GM12878 (cell line): ENCODE data around the gene MED13L. TPM values are rescaled to one million over a fixed set of nuclear protein-coding genes. Genes with fewer than 3 reads are reported as not detected.

Experiments used
- ATAC-seq: fragments of 200-7000 bp; cut with Tn5 transposase; 3 replicates; pipeline ENCODE4 v1.9.1; 2020; ENCODE audit warnings: mild to moderate bottlenecking, moderate library complexity
- BruUV-seq: library from RNA; stranded (reverse); fragments of 400-500 nt; replicated peaks from 2 replicates; lab custom pipeline; 2021; lab: Mats Ljungman, UMichigan
- CTCF ChIA-PET: fragments of 300-600 bp; sonication (Branson Sonifier 250); formaldehyde crosslinking; extraction: SDS; loops from one replicate; lab custom pipeline; 2021; ENCODE audit warnings: inconsistent platforms; lab: Yijun Ruan, JAX
- POLR2A ChIA-PET: fragments of 350-600 bp; formaldehyde crosslinking; extraction: SDS; loops from one replicate; lab custom pipeline; 2021; ENCODE audit warnings: inconsistent platforms; lab: Charles Lee
- RAD21 ChIA-PET: fragments of 300-600 bp; sonication (Branson Sonifier 250); formaldehyde crosslinking; loops from one replicate; lab custom pipeline; 2023; ENCODE audit warnings: antibody characterized with exemption; ENCODE audit not compliant: unreplicated experiment; lab: Charles Lee
- SMC1A ChIA-PET: fragments of 300-600 bp; sonication (Branson Sonifier 250); formaldehyde crosslinking; loops from one replicate; lab custom pipeline; 2023; ENCODE audit not compliant: unreplicated experiment, uncharacterized antibody; lab: Charles Lee
- DNase-seq: peaks from one replicate; pipeline ENCODE4 v3.0.0-alpha.2; 2011; ENCODE audit warnings: low read depth, low spot score
- FAIRE-seq: peaks from 3 replicates; lab custom pipeline; 2011; peaks lifted over from hg19 to GRCh38; lab: Jason Lieb, UNC
- H2AFZ ChIP-seq: 2 replicates; pipeline ENCODE4 v1.6.0; 2011; ENCODE audit warnings: low read depth, low read length, control low read depth; ENCODE audit not compliant: control insufficient read depth
- H3K27ac ChIP-seq: 2 replicates; pipeline ENCODE4 v1.5.1; 2011; ENCODE audit warnings: control low read depth; ENCODE audit not compliant: control insufficient read depth, insufficient read depth
- H3K27me3 ChIP-seq, 2 experiments: replicated peaks in 1 of 2; 2 replicates each; pipeline versions ENCODE4 v1.6.0 to v1.6.1; 2011; ENCODE audit warnings: low read length in 1 of 2; ENCODE audit not compliant: control insufficient read depth in 2 of 2, insufficient read depth in 2 of 2
- H3K36me3 ChIP-seq, 2 experiments: 2 replicates each; pipeline ENCODE4 v1.5.1; 2011; ENCODE audit warnings: low read length in 1 of 2; ENCODE audit not compliant: control insufficient read depth in 2 of 2, insufficient read depth in 2 of 2
- H3K4me1 ChIP-seq: 2 replicates; pipeline ENCODE4 v1.6.1; 2011; ENCODE audit warnings: mild to moderate bottlenecking, low read length, moderate library complexity, mixed read lengths; ENCODE audit not compliant: control insufficient read depth, insufficient read depth
- H3K4me2 ChIP-seq: 2 replicates; pipeline ENCODE4 v1.6.0; 2011; ENCODE audit warnings: control low read depth; ENCODE audit not compliant: control insufficient read depth, insufficient read depth
- H3K4me3 ChIP-seq: fragments of 200-600 bp; sonication (generic); 2 replicates; pipeline ENCODE4 v1.5.1; 2016
- H3K79me2 ChIP-seq: 2 replicates; pipeline ENCODE4 v1.6.0; 2011; ENCODE audit warnings: low read length; ENCODE audit not compliant: control insufficient read depth, insufficient read depth
- H3K9ac ChIP-seq: 2 replicates; pipeline ENCODE4 v1.8.0; 2011; ENCODE audit warnings: low read length, control low read depth, mixed read lengths; ENCODE audit not compliant: control insufficient read depth, insufficient read depth
- H3K9me3 ChIP-seq: replicated peaks from 3 replicates; pipeline ENCODE4 v1.5.1; 2011; ENCODE audit warnings: mild to moderate bottlenecking, low read length; ENCODE audit not compliant: control insufficient read depth, insufficient read depth
- H4K20me1 ChIP-seq: 2 replicates; pipeline ENCODE4 v1.6.0; 2011; ENCODE audit not compliant: control insufficient read depth, insufficient read depth
- BRCA1 ChIP-seq: IDR thresholded peaks from 2 replicates; pipeline ENCODE4 v1.6.1; 2011; ENCODE audit warnings: low read depth, low read length, improper control_type of control experiment
- CHD1 ChIP-seq: IDR thresholded peaks from 2 replicates; pipeline ENCODE4 v1.6.1; 2012; ENCODE audit warnings: low read depth, low read length, improper control_type of control experiment
- IKZF1 ChIP-seq: fragments of 450-650 bp; conservative IDR thresholded peaks from 2 replicates; pipeline ENCODE4 v1.6.1; 2017; ENCODE audit warnings: antibody characterized with exemption, mild to moderate bottlenecking
- KDM1A ChIP-seq: fragments of 200-600 bp; sonication (generic); IDR thresholded peaks from 2 replicates; pipeline ENCODE4 v1.6.1; 2016; ENCODE audit warnings: borderline replicate concordance
- KLF5 ChIP-seq: fragments of 450-650 bp; IDR thresholded peaks from 2 replicates; pipeline ENCODE4 v1.6.1; 2014; ENCODE audit warnings: mild to moderate bottlenecking; ENCODE audit not compliant: partially characterized antibody
- NFIC ChIP-seq: IDR thresholded peaks from 2 replicates; pipeline ENCODE4 v1.6.1; 2012; ENCODE audit warnings: low read depth, mild to moderate bottlenecking, inconsistent platforms, low read length, moderate library complexity
- NFYA ChIP-seq: IDR thresholded peaks from 2 replicates; pipeline ENCODE4 v1.6.1; 2011; ENCODE audit warnings: low read depth, mild to moderate bottlenecking, low read length, improper control_type of control experiment, borderline replicate concordance
- PAX5 ChIP-seq: IDR thresholded peaks from 2 replicates; pipeline ENCODE4 v1.6.1; 2011; ENCODE audit warnings: low read depth, low read length, borderline replicate concordance
- POLR2AphosphoS2 ChIP-seq: IDR thresholded peaks from 2 replicates; pipeline ENCODE4 v1.6.1; 2011; ENCODE audit warnings: low read depth, mild to moderate bottlenecking, low read length, improper control_type of control experiment, moderate library complexity
- RFX5 ChIP-seq: IDR thresholded peaks from 2 replicates; pipeline ENCODE4 v1.6.1; 2011; ENCODE audit warnings: low read depth, low read length, improper control_type of control experiment
- SRF ChIP-seq, 2 experiments: IDR thresholded peaks; 2 replicates each; pipeline ENCODE4 v1.6.1; 2011; ENCODE audit warnings: low read depth in 2 of 2, low read length in 2 of 2, mild to moderate bottlenecking in 1 of 2, moderate library complexity in 1 of 2
- ZZZ3 ChIP-seq: IDR thresholded peaks from 2 replicates; pipeline ENCODE4 v1.6.1; 2011; ENCODE audit warnings: low read depth; ENCODE audit not compliant: control insufficient read depth, insufficient read length
- WGBS: methylation state at CpG from one replicate; pipeline ENCODE4 v1.1.6; 2016; ENCODE audit warnings: low lambda C conversion rate; ENCODE audit not compliant: insufficient replicate concordance, insufficient coverage; ENCODE audit errors: missing lambda C conversion rate; 5-methylcytosine and 5-hydroxymethylcytosine counted together
- in situ Hi-C: fragments of 300-500 bp; cut with MboI; formaldehyde crosslinking; loops from 9 replicates; pipeline ENCODE4 v1.14.3; 2018; ENCODE audit warnings: mixed read lengths
- intact Hi-C: fragments of 100-400 bp; cut with micrococcal nuclease; formaldehyde crosslinking; loops from one replicate; pipeline ENCODE4 v1.14.2; 2022; ENCODE audit not compliant: unreplicated experiment
- polyA plus RNA-seq, 11 experiments: library from polyadenylated mRNA; depleted of rRNA in 4 of 11; unstranded in 6 of 11; stranded (reverse) in 5 of 11; fragments of >200 nt; fragmentation: Nextera tagmentation in 4 of 11; fragmentation: Illumina TruSeq in 1 of 11; extraction: Ambion mirVana in 4 of 11; extraction: Trizol in 1 of 11; gene quantifications; 1 replicate in 1 of 11; 2 replicates in 10 of 11; pipeline versions ENCODE4 v1.2.1 to v1.2.3, GENCODE V29; 2011 to 2016; ENCODE audit warnings: inconsistent platforms in 2 of 11, missing spikeins in 2 of 11, low read depth in 1 of 11
- total RNA-seq, 4 experiments: library from RNA; depleted of rRNA in 3 of 4; stranded (reverse); fragments of >200 nt in 3 of 4; fragmentation: Illumina TruSeq in 1 of 4; extraction: Trizol in 1 of 4; gene quantifications; 2 replicates each; pipeline versions ENCODE4 v1.2.1 to v1.2.3, GENCODE V29; 2013 to 2021
- TF ChIP-seq, protein P1 (sequence below): IDR thresholded peaks from 2 replicates; pipeline ENCODE4 v1.6.1; 2012; ENCODE audit warnings: low read depth, low read length, improper control_type of control experiment
- TF ChIP-seq, protein P2 (sequence below): fragments of 450-650 bp; IDR thresholded peaks from 2 replicates; pipeline ENCODE4 v1.6.1; 2014; ENCODE audit warnings: mild to moderate bottlenecking
- TF ChIP-seq, protein P3 (sequence below): fragments of 150-350 bp; IDR thresholded peaks from 2 replicates; pipeline ENCODE4 v1.6.1; 2014; ENCODE audit warnings: mild to moderate bottlenecking, low read depth, low read length

Gene MED13L
- total and polyA plus RNA-seq, 10 of the 15 experiments (the other 5 are each of a cell fraction or from before 2014, with no cell fraction given), result 3.7 to 30.1 (median 9.1) TPM

DNA sequence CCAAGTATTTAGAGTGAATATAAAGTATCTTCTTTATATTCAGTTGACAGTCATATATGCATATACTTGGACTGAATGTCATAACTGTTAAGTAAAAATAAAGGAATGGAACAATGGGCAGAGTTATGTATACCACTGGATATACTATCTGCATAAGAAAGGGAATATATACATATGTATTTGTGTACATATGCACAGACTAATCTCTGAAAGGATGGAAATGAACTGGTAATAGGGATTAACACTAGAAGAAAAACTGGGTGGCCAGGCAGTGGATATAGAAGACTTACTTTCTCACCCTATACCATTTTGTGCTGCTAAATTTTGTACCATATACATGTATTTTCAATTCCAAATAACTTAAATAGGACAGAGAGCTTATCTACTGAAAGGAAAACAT, 200.1 kb downstream of the MED13L start (continued):
- no peak for TF ChIP-seq POLR2AphosphoS2
- TF ChIP-seq, protein P1, sequence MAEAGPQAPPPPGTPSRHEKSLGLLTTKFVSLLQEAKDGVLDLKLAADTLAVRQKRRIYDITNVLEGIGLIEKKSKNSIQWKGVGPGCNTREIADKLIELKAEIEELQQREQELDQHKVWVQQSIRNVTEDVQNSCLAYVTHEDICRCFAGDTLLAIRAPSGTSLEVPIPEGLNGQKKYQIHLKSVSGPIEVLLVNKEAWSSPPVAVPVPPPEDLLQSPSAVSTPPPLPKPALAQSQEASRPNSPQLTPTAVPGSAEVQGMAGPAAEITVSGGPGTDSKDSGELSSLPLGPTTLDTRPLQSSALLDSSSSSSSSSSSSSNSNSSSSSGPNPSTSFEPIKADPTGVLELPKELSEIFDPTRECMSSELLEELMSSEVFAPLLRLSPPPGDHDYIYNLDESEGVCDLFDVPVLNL, result no peak
- TF ChIP-seq, protein P2, sequence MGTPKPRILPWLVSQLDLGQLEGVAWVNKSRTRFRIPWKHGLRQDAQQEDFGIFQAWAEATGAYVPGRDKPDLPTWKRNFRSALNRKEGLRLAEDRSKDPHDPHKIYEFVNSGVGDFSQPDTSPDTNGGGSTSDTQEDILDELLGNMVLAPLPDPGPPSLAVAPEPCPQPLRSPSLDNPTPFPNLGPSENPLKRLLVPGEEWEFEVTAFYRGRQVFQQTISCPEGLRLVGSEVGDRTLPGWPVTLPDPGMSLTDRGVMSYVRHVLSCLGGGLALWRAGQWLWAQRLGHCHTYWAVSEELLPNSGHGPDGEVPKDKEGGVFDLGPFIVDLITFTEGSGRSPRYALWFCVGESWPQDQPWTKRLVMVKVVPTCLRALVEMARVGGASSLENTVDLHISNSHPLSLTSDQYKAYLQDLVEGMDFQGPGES, result no peak
- TF ChIP-seq KLF5, result no peak

DNA sequence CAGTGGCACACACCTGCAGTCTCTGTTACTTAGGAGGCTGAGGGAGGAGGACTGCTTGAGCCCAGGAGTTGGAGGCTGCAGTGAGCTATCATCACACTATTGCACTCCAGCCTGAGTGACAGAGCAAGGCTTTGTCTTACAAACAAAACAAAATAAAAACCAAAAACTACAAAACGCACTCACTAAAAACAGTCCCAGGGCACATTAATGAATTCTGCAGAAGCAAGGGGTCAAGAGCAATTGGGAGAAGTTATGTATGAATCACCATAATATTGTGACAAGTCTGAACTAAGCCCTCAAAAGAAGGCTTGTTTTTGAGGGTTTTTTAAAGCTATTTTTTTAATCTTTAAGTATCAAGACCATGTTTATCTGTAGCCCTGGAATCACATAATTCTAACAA, 201.1 kb downstream of the MED13L start:
- TF ChIP-seq KDM1A (no peak), CHD1 (no peak), ZZZ3 (no peak), NFYA (no peak), SRF (IDR thresholded peaks at IDR 0.05; ENCODE audit: low read depth in 2 of 2, low read length in 2 of 2) (no peak), BRCA1 (no peak), IKZF1 (no peak), NFIC (no peak), PAX5 (no peak), RFX5 (no peak)
- TF ChIP-seq, protein P3, sequence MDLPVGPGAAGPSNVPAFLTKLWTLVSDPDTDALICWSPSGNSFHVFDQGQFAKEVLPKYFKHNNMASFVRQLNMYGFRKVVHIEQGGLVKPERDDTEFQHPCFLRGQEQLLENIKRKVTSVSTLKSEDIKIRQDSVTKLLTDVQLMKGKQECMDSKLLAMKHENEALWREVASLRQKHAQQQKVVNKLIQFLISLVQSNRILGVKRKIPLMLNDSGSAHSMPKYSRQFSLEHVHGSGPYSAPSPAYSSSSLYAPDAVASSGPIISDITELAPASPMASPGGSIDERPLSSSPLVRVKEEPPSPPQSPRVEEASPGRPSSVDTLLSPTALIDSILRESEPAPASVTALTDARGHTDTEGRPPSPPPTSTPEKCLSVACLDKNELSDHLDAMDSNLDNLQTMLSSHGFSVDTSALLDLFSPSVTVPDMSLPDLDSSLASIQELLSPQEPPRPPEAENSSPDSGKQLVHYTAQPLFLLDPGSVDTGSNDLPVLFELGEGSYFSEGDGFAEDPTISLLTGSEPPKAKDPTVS, result no peak
- POLR2A ChIA-PET, result no interaction called here

More for the DNA sequence above, 201.1 kb downstream of the MED13L start:
- FAIRE-seq (no peak), DNase-seq (no peak), ATAC-seq (no peak)
- no TSS peak for BruUV-seq
- Histone ChIP-seq H3K27me3 (no peaks in the 10 kb centered on the region), H3K27ac (no peak overlapping the region), H3K9me3 (no peaks in the 10 kb centered on the region), H2AFZ (no peak overlapping the region), H3K4me3 (no peak overlapping the region), H3K36me3 (no peaks in the 10 kb centered on the region), H3K4me1 (no peaks in the 10 kb centered on the region), H3K79me2 (no peaks in the 10 kb centered on the region), H3K9ac (no peak overlapping the region), H3K4me2 (no peak overlapping the region), H4K20me1 (no peaks in the 10 kb centered on the region)
- SMC1A ChIA-PET, result interaction anchor here (1.1 kb wide), 1 partner anchor 160 kb away, joined by 3 read pairs; no protein-coding TSS in a partner anchor
- RAD21 ChIA-PET, result no interaction called here
- CTCF ChIA-PET, result no interaction called here
- intact Hi-C loops, result no loop called here
- 96% methylated on average over 1 of the region's 1 CpG for WGBS
- in situ Hi-C loops, result no loop called here
